ENCODE data around the gene SDR42E2. TPM values are rescaled to one million over a fixed set of nuclear protein-coding genes. Genes with fewer than 3 reads are reported as not detected.
"Not testable (repeated sequence)": the region's sequence is repeated elsewhere in the genome, so short reads cannot be mapped to it uniquely, and the experiment has no call there.

Gene SDR42E2
- total RNA-seq, 2 experiments from 2014 or later, result not detected

GRCh38 chr16:22190081-22190775 is 27.9 kb downstream of the SDR42E2 start:
- CTCF ChIA-PET, result interaction anchor here (0.5 to 14.1 kb wide), 10 partner anchors 13 to 189 kb away, joined by 3 to 183 read pairs (median 18); partner anchors contain the start of genes EEF2K, MOSMO, PDZD9 and POLR3E
- H3K27ac Mint-ChIP-seq, result peak overlapping the region; percentile 99
- no peaks in the 10 kb centered on the region for H3K9me3 Mint-ChIP-seq
- H3K4me3 Mint-ChIP-seq, result peak overlapping the region; percentile 87
- DNase-seq, result peak; percentile 100
- POLR2A ChIA-PET, result interaction anchor here (1.2 to 5.8 kb wide), 8 partner anchors 10 to 243 kb away, joined by 3 to 71 read pairs (median 22); partner anchors contain the start of genes EEF2K, MOSMO, POLR3E and UQCRC2
- H3K27me3 Mint-ChIP-seq, result no peaks in the 10 kb centered on the region
- H3K4me1 Mint-ChIP-seq, result peaks cover 50% of the 10 kb centered on the region
- H3K36me3 Mint-ChIP-seq (ENCODE audit: low read depth), result peaks cover 7% of the 10 kb centered on the region

GRCh38 chr16:22190776-22191531 is 28.6 kb downstream of the SDR42E2 start:
- DNase-seq, result peak; percentile 99
- ChIA-PET CTCF (interaction anchor here (0.8 to 14.1 kb wide), 5 partner anchors 14 to 128 kb away, joined by 3 to 183 read pairs (median 3); partner anchors contain the start of genes EEF2K and POLR3E), POLR2A (interaction anchor here (0.6 to 5.8 kb wide), 15 partner anchors 9 to 529 kb away, joined by 3 to 71 read pairs (median 5); partner anchors contain the start of genes EEF2K, MOSMO, POLR3E and UQCRC2)
- Mint-ChIP-seq H3K4me1 (peaks cover 55% of the 10 kb centered on the region), H3K9me3 (no peaks in the 10 kb centered on the region), H3K4me3 (peak overlapping the region; percentile 87), H3K27ac (peak overlapping the region; percentile 99), H3K36me3 (ENCODE audit: low read depth) (peaks cover 12% of the 10 kb centered on the region), H3K27me3 (peaks cover 1% of the 10 kb centered on the region)

- ChIA-PET POLR2A (interaction anchor here (0.6 to 5.8 kb wide), 21 partner anchors 8 to 1292 kb away, joined by 3 to 71 read pairs (median 5); partner anchors contain the start of genes DCUN1D3, EEF2K, MOSMO and POLR3E), CTCF (interaction anchor here (1.0 to 14.1 kb wide), 5 partner anchors 13 to 127 kb away, joined by 3 to 183 read pairs (median 8); partner anchors contain the start of genes EEF2K and POLR3E)
- peaks cover 58% of the 10 kb centered on the region for H3K4me1 Mint-ChIP-seq
- H3K4me3 Mint-ChIP-seq, result peak overlapping the region; percentile 87
- H3K27me3 Mint-ChIP-seq, result peaks cover 1% of the 10 kb centered on the region
- no peaks in the 10 kb centered on the region for H3K9me3 Mint-ChIP-seq
- H3K27ac Mint-ChIP-seq, result peak overlapping the region; percentile 99
- DNase-seq, result peak; percentile 56
- peaks cover 12% of the 10 kb centered on the region for H3K36me3 Mint-ChIP-seq (ENCODE audit: low read depth)
Observed at GRCh38 chr16:22191532-22192260, 29.4 kb downstream of the SDR42E2 start.

- ChIA-PET POLR2A (interaction anchor here (0.7 to 5.8 kb wide), 15 partner anchors 11 to 1292 kb away, joined by 3 to 71 read pairs (median 6); partner anchors contain the start of genes DCUN1D3, EEF2K, MOSMO and POLR3E), CTCF (interaction anchor here (1.3 to 14.1 kb wide), 4 partner anchors 12 to 126 kb away, joined by 3 to 183 read pairs (median 8); partner anchors contain the start of genes EEF2K and POLR3E)
- peak overlapping the region; percentile 99 for H3K27ac Mint-ChIP-seq
- peaks cover 1% of the 10 kb centered on the region for H3K27me3 Mint-ChIP-seq
- DNase-seq, result peak; percentile 87
- peaks cover 12% of the 10 kb centered on the region for H3K36me3 Mint-ChIP-seq (ENCODE audit: low read depth)
- H3K4me1 Mint-ChIP-seq, result peaks cover 62% of the 10 kb centered on the region
- H3K9me3 Mint-ChIP-seq, result no peaks in the 10 kb centered on the region
- H3K4me3 Mint-ChIP-seq, result peak overlapping the region; percentile 87
Observed at GRCh38 chr16:22192261-22193062, 30.2 kb downstream of the SDR42E2 start.

- peaks cover 62% of the 10 kb centered on the region for H3K4me1 Mint-ChIP-seq
- H3K27ac Mint-ChIP-seq, result peak overlapping the region; percentile 99
- no peak for DNase-seq
- H3K4me3 Mint-ChIP-seq, result no peak overlapping the region
- CTCF ChIA-PET, result interaction anchor here (14.1 kb wide), 1 partner anchor 105 kb away, joined by 183 read pairs; the partner anchor contains the start of gene POLR3E
- POLR2A ChIA-PET, result interaction anchor here (1.7 to 5.8 kb wide), 5 partner anchors 14 to 184 kb away, joined by 8 to 71 read pairs (median 40); partner anchors contain the start of genes EEF2K, MOSMO and POLR3E
- peaks cover 1% of the 10 kb centered on the region for H3K27me3 Mint-ChIP-seq
- H3K9me3 Mint-ChIP-seq, result no peaks in the 10 kb centered on the region
- H3K36me3 Mint-ChIP-seq (ENCODE audit: low read depth), result peaks cover 12% of the 10 kb centered on the region
Observed at GRCh38 chr16:22193063-22193411, 30.7 kb downstream of the SDR42E2 start.

GRCh38 chr16:22194707-22195444 is 32.6 kb downstream of the SDR42E2 start:
- Mint-ChIP-seq H3K4me3 (peak overlapping the region; percentile 82), H3K27ac (peak overlapping the region; percentile 86), H3K27me3 (peaks cover 1% of the 10 kb centered on the region), H3K4me1 (peaks cover 51% of the 10 kb centered on the region), H3K9me3 (no peaks in the 10 kb centered on the region), H3K36me3 (ENCODE audit: low read depth) (peaks cover 12% of the 10 kb centered on the region)
- no peak for DNase-seq
- ChIA-PET POLR2A (interaction anchor here (1.1 to 2.3 kb wide), 3 partner anchors 12 to 103 kb away, joined by 3 to 14 read pairs (median 3); partner anchors contain the start of genes EEF2K and POLR3E), CTCF (interaction anchor here (0.6 to 14.1 kb wide), 5 partner anchors 10 to 164 kb away, joined by 3 to 183 read pairs (median 10); partner anchors contain the start of genes EEF2K and POLR3E)

GRCh38 chr16:22195445-22195694 is 33.1 kb downstream of the SDR42E2 start:
- peaks cover 1% of the 10 kb centered on the region for H3K27me3 Mint-ChIP-seq
- peaks cover 12% of the 10 kb centered on the region for H3K36me3 Mint-ChIP-seq (ENCODE audit: low read depth)
- DNase-seq, result no peak
- H3K4me1 Mint-ChIP-seq, result peaks cover 50% of the 10 kb centered on the region
- peak overlapping the region; percentile 82 for H3K4me3 Mint-ChIP-seq
- ChIA-PET POLR2A (interaction anchor here (1.1 to 2.3 kb wide), 3 partner anchors 11 to 102 kb away, joined by 3 to 14 read pairs (median 3); partner anchors contain the start of genes EEF2K and POLR3E), CTCF (interaction anchor here (0.6 to 14.1 kb wide), 5 partner anchors 10 to 163 kb away, joined by 3 to 183 read pairs (median 10); partner anchors contain the start of genes EEF2K and POLR3E)
- peak overlapping the region; percentile 86 for H3K27ac Mint-ChIP-seq
- H3K9me3 Mint-ChIP-seq, result no peaks in the 10 kb centered on the region

- Mint-ChIP-seq H3K36me3 (ENCODE audit: low read depth) (peaks cover 12% of the 10 kb centered on the region), H3K4me1 (peaks cover 50% of the 10 kb centered on the region), H3K9me3 (no peaks in the 10 kb centered on the region), H3K27ac (peak overlapping the region; percentile 86), H3K4me3 (peak overlapping the region; percentile 82), H3K27me3 (peaks cover 1% of the 10 kb centered on the region)
- ChIA-PET POLR2A (interaction anchor here (0.6 to 2.3 kb wide), 9 partner anchors 10 to 1325 kb away, joined by 3 to 14 read pairs (median 3); partner anchors contain the start of genes EEF2K and POLR3E), CTCF (interaction anchor here (0.9 to 14.1 kb wide), 5 partner anchors 9 to 110 kb away, joined by 3 to 183 read pairs (median 10); partner anchors contain the start of genes EEF2K and POLR3E)
- peak; percentile 94 for DNase-seq
Observed at GRCh38 chr16:22195695-22196558, 33.6 kb downstream of the SDR42E2 start.

- Mint-ChIP-seq H3K4me1 (peaks cover 50% of the 10 kb centered on the region), H3K4me3 (peak overlapping the region; percentile 82), H3K36me3 (ENCODE audit: low read depth) (peaks cover 12% of the 10 kb centered on the region)
- DNase-seq, H3K9me3 Mint-ChIP-seq, H3K27ac Mint-ChIP-seq, H3K27me3 Mint-ChIP-seq: not testable (repeated sequence)
- POLR2A ChIA-PET, result interaction anchor here (0.6 to 2.3 kb wide), 8 partner anchors 10 to 1326 kb away, joined by 3 to 14 read pairs (median 4); partner anchors contain the start of genes EEF2K and POLR3E
- CTCF ChIA-PET, result interaction anchor here (0.9 to 14.1 kb wide), 5 partner anchors 8 to 109 kb away, joined by 4 to 183 read pairs (median 10); partner anchors contain the start of genes EEF2K and POLR3E
Observed at GRCh38 chr16:22196559-22197168, 34.4 kb downstream of the SDR42E2 start.

Data from activated CD4-positive, alpha-beta memory T cell treated with anti-CD3 and anti-CD28 coated beads, Interleukin-2, amount 10 ng/mL, durations not matched to agents 7 days and 5 days (primary cell).